Loucy (cell line): ENCODE results near the gene WTAP.

Experiments used
- H2AFZ ChIP-seq: fragments of 200-600 bp; sonication (generic); 2 replicates; pipeline ENCODE4 v1.6.0; 2016; ENCODE audit warnings: antibody characterized with exemption, mild to moderate bottlenecking, low read length, moderate library complexity
- H3F3A ChIP-seq: fragments of 200-600 bp; 2 replicates; pipeline ENCODE4 v1.6.0; 2016; ENCODE audit warnings: antibody characterized with exemption, low read depth, mild to moderate bottlenecking
- H3K27me3 ChIP-seq: fragments of 200-600 bp; sonication (generic); 2 replicates; pipeline ENCODE4 v1.6.1; 2014; ENCODE audit warnings: low read length, mild to moderate bottlenecking; ENCODE audit not compliant: insufficient read depth, poor library complexity, severe bottlenecking
- H3K36me3 ChIP-seq: fragments of 200-600 bp; sonication (generic); 2 replicates; pipeline ENCODE4 v1.6.1; 2016; ENCODE audit warnings: low read length; ENCODE audit not compliant: insufficient read depth
- H3K4me1 ChIP-seq: fragments of 200-600 bp; sonication (generic); 2 replicates; pipeline ENCODE4 v1.5.1; 2014; ENCODE audit warnings: low read length, mild to moderate bottlenecking; ENCODE audit not compliant: insufficient read depth, poor library complexity, severe bottlenecking
- H3K4me2 ChIP-seq: fragments of 200-600 bp; sonication (generic); 2 replicates; pipeline ENCODE4 v1.6.0; 2014; ENCODE audit warnings: antibody characterized with exemption, low read length, low read depth, mild to moderate bottlenecking; ENCODE audit not compliant: poor library complexity, severe bottlenecking
- H3K4me3 ChIP-seq: fragments of 200-600 bp; sonication (generic); 2 replicates; pipeline ENCODE4 v1.5.1; 2014; ENCODE audit warnings: low read length, mild to moderate bottlenecking, mixed read lengths; ENCODE audit not compliant: poor library complexity, severe bottlenecking
- H3K79me2 ChIP-seq: fragments of 200-600 bp; sonication (generic); 2 replicates; pipeline ENCODE4 v1.6.1; 2014; ENCODE audit warnings: low read length; ENCODE audit not compliant: insufficient read depth
- H3K9ac ChIP-seq: fragments of 200-600 bp; sonication (generic); 2 replicates; pipeline ENCODE4 v1.6.0; 2014; ENCODE audit warnings: mild to moderate bottlenecking, low read depth, low read length, moderate library complexity; ENCODE audit not compliant: poor library complexity, severe bottlenecking
- H3K9me2 ChIP-seq: fragments of 200-600 bp; sonication (generic); replicated peaks from 2 replicates; pipeline ENCODE4 v1.6.1; 2016; ENCODE audit warnings: low read depth, low read length, mixed read lengths
- H3K9me3 ChIP-seq: fragments of 200-600 bp; sonication (generic); 2 replicates; pipeline ENCODE4 v1.6.1; 2014; ENCODE audit warnings: mild to moderate bottlenecking, antibody characterized with exemption, low read length, low read depth; ENCODE audit not compliant: insufficient read depth
- H4K20me1 ChIP-seq: fragments of 200-600 bp; sonication (generic); 2 replicates; pipeline ENCODE4 v1.6.0; 2014; ENCODE audit warnings: antibody characterized with exemption, low read length, mild to moderate bottlenecking; ENCODE audit not compliant: insufficient read depth, poor library complexity, severe bottlenecking
- EZH2phosphoT487 ChIP-seq: fragments of 200-600 bp; IDR thresholded peaks from 2 replicates; pipeline ENCODE4 v1.6.1; 2018; ENCODE audit warnings: antibody characterized with exemption, mild to moderate bottlenecking, moderate library complexity, borderline replicate concordance
- TF ChIP-seq, protein P1 (sequence below): fragments of 200-600 bp; sonication (generic); conservative IDR thresholded peaks from 2 replicates; pipeline ENCODE4 v1.5.1; 2014; ENCODE audit warnings: mild to moderate bottlenecking, antibody characterized with exemption, low read length

WTAP gene

DNA sequence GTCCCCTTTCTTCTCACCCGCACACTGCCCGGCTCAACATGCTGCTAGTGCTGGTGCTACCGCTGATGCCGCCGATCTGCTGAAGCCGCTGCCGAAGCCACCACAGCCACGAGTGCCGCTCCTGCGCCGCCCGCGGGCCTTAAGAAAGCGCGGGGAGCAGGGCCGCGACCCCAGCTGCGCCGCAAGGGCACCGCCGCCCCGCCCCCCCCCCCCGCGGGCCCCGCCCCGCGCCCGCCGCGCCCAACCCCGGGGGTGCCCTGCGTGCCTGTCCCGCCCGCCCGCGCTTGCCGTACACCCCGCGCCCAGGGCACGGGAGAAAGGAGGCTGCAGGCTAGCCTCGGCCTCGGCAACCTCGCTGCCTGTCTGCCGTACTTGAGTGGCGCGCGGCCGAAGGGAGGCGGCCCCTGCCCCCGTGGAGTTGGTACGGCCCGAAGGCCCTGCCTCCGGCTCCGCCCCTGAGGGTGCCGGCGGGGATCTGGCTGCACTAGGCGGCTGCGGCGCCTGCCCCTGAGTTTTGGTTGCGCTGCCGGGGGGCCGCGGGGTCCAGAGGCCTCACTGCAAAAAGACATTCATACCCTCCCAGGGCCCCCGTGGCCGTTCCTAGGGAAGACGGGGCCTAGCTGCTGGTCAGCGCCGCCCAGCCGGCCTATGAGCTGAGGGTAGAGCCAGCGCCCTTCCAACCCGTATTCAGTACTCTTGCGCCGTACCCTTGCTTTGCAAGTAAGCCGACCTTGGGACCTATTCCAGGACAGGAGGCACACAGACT is 34.0 kb upstream of the WTAP start, which contains the start of gene SOD2:
SOD2 (minus strand) TSS at position 114 of the 766 bp plus-strand sequence; CDS start at position 40, 74 bp downstream.
- Histone ChIP-seq H2AFZ (peak within 1 kb of the TSS; percentile 94), H3K4me1 (peaks cover 33% of the 10 kb centered on the region), H3K27me3 (no peaks in the 10 kb centered on the region), H3K9ac (peak within 1 kb of the TSS; percentile 77), H3K9me3 (no peaks in the 10 kb centered on the region), H3F3A (no peaks in the 10 kb centered on the region), H3K4me2 (peak within 1 kb of the TSS; percentile 99), H3K9me2 (no peaks in the 10 kb centered on the region), H3K79me2 (peaks cover 46% of the 10 kb centered on the region), H3K4me3 (peak within 1 kb of the TSS; percentile 76), H4K20me1 (peaks cover 12% of the 10 kb centered on the region), H3K36me3 (no peaks in the 10 kb centered on the region)
- TF ChIP-seq, protein P1, sequence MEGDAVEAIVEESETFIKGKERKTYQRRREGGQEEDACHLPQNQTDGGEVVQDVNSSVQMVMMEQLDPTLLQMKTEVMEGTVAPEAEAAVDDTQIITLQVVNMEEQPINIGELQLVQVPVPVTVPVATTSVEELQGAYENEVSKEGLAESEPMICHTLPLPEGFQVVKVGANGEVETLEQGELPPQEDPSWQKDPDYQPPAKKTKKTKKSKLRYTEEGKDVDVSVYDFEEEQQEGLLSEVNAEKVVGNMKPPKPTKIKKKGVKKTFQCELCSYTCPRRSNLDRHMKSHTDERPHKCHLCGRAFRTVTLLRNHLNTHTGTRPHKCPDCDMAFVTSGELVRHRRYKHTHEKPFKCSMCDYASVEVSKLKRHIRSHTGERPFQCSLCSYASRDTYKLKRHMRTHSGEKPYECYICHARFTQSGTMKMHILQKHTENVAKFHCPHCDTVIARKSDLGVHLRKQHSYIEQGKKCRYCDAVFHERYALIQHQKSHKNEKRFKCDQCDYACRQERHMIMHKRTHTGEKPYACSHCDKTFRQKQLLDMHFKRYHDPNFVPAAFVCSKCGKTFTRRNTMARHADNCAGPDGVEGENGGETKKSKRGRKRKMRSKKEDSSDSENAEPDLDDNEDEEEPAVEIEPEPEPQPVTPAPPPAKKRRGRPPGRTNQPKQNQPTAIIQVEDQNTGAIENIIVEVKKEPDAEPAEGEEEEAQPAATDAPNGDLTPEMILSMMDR, result no peak
- TF ChIP-seq EZH2phosphoT487, result no peak

DNA sequence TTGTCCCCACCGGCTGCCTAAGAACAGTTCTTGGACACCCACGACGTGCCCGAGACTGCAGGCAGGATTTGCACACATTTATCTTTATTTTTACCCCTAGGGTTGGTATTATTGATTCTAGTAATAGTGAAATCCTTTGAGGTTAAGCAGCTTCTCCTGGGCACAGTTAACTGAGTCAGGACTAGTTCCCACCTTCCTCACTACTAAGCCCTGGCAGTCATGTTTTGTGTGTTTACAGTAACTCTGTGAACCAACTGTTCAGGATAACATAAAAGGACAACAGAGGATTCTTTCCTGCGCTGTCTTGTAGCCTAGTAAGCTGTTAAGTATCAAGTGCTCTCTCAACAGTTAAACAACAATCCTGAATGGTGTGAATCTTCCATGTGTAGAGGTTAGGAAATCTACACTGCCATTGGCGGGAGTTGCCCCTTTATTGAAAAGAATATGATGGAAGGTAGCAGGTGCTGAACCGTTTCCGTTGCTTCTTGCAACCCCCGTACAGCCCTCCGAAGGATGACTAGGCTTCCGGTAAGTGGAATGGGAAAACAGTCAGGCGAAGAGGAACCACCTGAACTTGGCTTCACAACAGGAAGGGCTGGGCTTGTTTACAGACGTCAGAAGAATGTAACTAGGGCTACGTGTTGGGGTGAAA is 33.3 kb upstream of the WTAP start:
- H3K4me2 ChIP-seq, result peak overlapping the region; percentile 99
- H3K4me3 ChIP-seq, result peak overlapping the region; percentile 76
- H3K36me3 ChIP-seq, result no peaks in the 10 kb centered on the region
- peaks cover 25% of the 10 kb centered on the region for H3K4me1 ChIP-seq
- peak overlapping the region; percentile 77 for H3K9ac ChIP-seq
- peak overlapping the region; percentile 94 for H2AFZ ChIP-seq
- TF ChIP-seq EZH2phosphoT487, result no peak
- TF ChIP-seq, protein P1, result no peak
- peaks cover 12% of the 10 kb centered on the region for H4K20me1 ChIP-seq
- no peaks in the 10 kb centered on the region for H3F3A ChIP-seq
- H3K79me2 ChIP-seq, result peaks cover 39% of the 10 kb centered on the region
- H3K27me3 ChIP-seq, result no peaks in the 10 kb centered on the region
- no peaks in the 10 kb centered on the region for H3K9me2 ChIP-seq
- H3K9me3 ChIP-seq, result no peaks in the 10 kb centered on the region

DNA sequence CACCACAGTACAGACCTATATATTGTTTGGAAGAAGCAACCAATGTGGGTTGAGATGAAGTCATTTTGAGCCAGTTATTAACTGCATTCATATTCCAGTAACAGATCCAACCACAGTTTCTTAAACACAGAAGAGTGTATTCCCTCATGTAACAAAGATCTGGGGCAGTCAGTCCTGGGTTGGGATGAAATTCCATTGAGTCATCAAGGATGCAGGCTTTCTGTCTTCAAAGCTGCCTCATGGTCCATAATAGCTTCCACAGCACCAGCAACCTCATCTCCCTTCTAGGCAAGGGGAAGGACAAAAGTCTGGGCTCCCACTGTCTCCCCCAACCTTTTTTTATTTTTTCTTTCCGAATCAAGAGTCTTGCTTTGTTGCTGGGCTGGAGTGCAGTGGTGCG is 31.3 kb upstream of the WTAP start:
- no peaks in the 10 kb centered on the region for H3F3A ChIP-seq
- TF ChIP-seq, protein P1, result no peak
- TF ChIP-seq EZH2phosphoT487, result no peak
- H4K20me1 ChIP-seq, result peaks cover 12% of the 10 kb centered on the region
- H3K4me1 ChIP-seq, result peaks cover 25% of the 10 kb centered on the region
- no peaks in the 10 kb centered on the region for H3K36me3 ChIP-seq
- no peaks in the 10 kb centered on the region for H3K9me3 ChIP-seq
- H3K27me3 ChIP-seq, result no peaks in the 10 kb centered on the region
- no peak overlapping the region for H3K4me3 ChIP-seq
- no peaks in the 10 kb centered on the region for H3K9me2 ChIP-seq
- peaks cover 20% of the 10 kb centered on the region for H3K79me2 ChIP-seq
- H3K4me2 ChIP-seq, result no peak overlapping the region
- H3K9ac ChIP-seq, result no peak overlapping the region
- H2AFZ ChIP-seq, result no peak overlapping the region
